ENCODE results near the gene THOC5.

The THOC5 gene

GRCh38 chr22:29519996-29520395 lies 33.6 kb downstream of the THOC5 start:
- TF ChIP-seq ZNF354C (tag by site-specific recombination; IDR thresholded peaks at IDR 0.05; ENCODE audit: borderline replicate concordance, low read depth), result no peak
- no peak for TF ChIP-seq ZNF501 (tag by site-specific recombination; IDR thresholded peaks at IDR 0.05)
- no peak for TF ChIP-seq KLF16 (tag by site-specific recombination; IDR thresholded peaks at IDR 0.05)
- no peak for TF ChIP-seq ZNF529 (tag by site-specific recombination; IDR thresholded peaks at IDR 0.05; ENCODE audit: insufficient replicate concordance)
- TF ChIP-seq, protein P1, sequence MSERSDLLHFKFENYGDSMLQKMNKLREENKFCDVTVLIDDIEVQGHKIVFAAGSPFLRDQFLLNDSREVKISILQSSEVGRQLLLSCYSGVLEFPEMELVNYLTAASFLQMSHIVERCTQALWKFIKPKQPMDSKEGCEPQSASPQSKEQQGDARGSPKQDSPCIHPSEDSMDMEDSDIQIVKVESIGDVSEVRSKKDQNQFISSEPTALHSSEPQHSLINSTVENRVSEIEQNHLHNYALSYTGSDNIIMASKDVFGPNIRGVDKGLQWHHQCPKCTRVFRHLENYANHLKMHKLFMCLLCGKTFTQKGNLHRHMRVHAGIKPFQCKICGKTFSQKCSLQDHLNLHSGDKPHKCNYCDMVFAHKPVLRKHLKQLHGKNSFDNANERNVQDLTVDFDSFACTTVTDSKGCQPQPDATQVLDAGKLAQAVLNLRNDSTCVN (tag by site-specific recombination; optimal IDR thresholded peaks at IDR 0.05), result no peak
- TF ChIP-seq ZNF707 (tag by site-specific recombination; IDR thresholded peaks at IDR 0.05), result no peak
- TF ChIP-seq YY2 (tag by site-specific recombination; IDR thresholded peaks at IDR 0.05), result no peak
- no peak for TF ChIP-seq YY1 (tag by site-specific recombination; IDR thresholded peaks at IDR 0.05)
- TF ChIP-seq ZNF175 (tag by site-specific recombination; IDR thresholded peaks at IDR 0.05), result no peak
- ChIA-PET POLR2A (no interaction called here), CTCF (interaction anchor here (1.0 to 1.2 kb wide), 2 partner anchors 10 to 15 kb away, joined by 3 to 5 read pairs; no protein-coding TSS in a partner anchor)
- H3K27ac ChIP-seq (ENCODE audit: extremely low read depth, low read depth, low read length), result no peak overlapping the region
- H3K4me3 ChIP-seq (ENCODE audit: low read depth, low read length), result no peak overlapping the region
- no peaks in the 10 kb centered on the region for H3K9me3 ChIP-seq (ENCODE audit: control insufficient read depth, insufficient read depth, low read depth, low read length)
- no peaks in the 10 kb centered on the region for H3K4me1 ChIP-seq (ENCODE audit: control insufficient read depth, insufficient read depth, low read length)
- peaks cover 50 to 89% of the 10 kb centered on the region in 2 experiments for H3K36me3 ChIP-seq (ENCODE audit: control insufficient read depth in 2 of 2, insufficient read depth in 1 of 2, low read length in 2 of 2)

DNA sequence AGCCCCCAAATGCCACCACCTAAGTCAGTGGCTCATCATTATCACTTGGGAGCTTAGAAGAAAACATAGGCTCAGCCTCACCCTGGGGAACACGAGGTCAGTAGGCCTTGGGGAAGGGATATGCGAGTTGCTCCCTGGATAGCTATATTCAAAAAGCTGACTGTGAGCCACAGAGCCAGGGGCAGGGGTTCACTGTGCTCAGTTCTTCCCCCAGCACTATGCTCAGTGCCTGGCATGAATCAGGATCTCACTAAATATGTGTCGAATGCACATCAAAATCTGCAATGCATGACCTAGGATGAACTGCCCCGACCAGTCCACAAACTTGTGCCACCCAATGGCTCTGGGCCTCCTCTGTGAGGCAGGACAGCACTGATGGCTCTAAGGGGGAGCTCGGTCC lies 35.1 kb downstream of the THOC5 start:
- H3K36me3 ChIP-seq (ENCODE audit: control insufficient read depth in 2 of 2, insufficient read depth in 1 of 2, low read length in 2 of 2), result peaks cover 55 to 75% of the 10 kb centered on the region in 2 experiments
- CTCF ChIA-PET, result interaction anchor here (0.6 kb wide), 1 partner anchor 124 kb away, joined by 4 read pairs; no protein-coding TSS in a partner anchor

More for the DNA sequence above, 35.1 kb downstream of the THOC5 start:
- H3K4me3 ChIP-seq (ENCODE audit: low read depth, low read length), result no peak overlapping the region
- H3K4me1 ChIP-seq (ENCODE audit: control insufficient read depth, insufficient read depth, low read length), result no peaks in the 10 kb centered on the region
- POLR2A ChIA-PET, result no interaction called here
- H3K9me3 ChIP-seq (ENCODE audit: control insufficient read depth, insufficient read depth, low read depth, low read length), result no peaks in the 10 kb centered on the region
- TF ChIP-seq ZNF155 (tag by site-specific recombination; IDR thresholded peaks at IDR 0.05) (no peak), ZNF548 (tag by site-specific recombination; IDR thresholded peaks at IDR 0.05) (no peak), ZBTB7A (tag by site-specific recombination; IDR thresholded peaks at IDR 0.05; ENCODE audit: low read depth) (no peak), ZNF654 (tag by site-specific recombination; IDR thresholded peaks at IDR 0.05; ENCODE audit: low read depth) (no peak), ZNF175 (tag by site-specific recombination; IDR thresholded peaks at IDR 0.05) (no peak), ZNF560 (tag by site-specific recombination; IDR thresholded peaks at IDR 0.05; ENCODE audit: borderline replicate concordance) (no peak), ZNF311 (tag by site-specific recombination; IDR thresholded peaks at IDR 0.05; ENCODE audit: borderline replicate concordance) (no peak), ZNF670 (tag by site-specific recombination; IDR thresholded peaks at IDR 0.05; ENCODE audit: low read depth) (no peak), PRDM6 (tag by site-specific recombination; IDR thresholded peaks at IDR 0.05) (no peak), GFI1B (tag by site-specific recombination; IDR thresholded peaks at IDR 0.05) (no peak), ZNF501 (tag by site-specific recombination; IDR thresholded peaks at IDR 0.05) (no peak), ZNF138 (tag by site-specific recombination; IDR thresholded peaks at IDR 0.05; ENCODE audit: borderline replicate concordance) (no peak), TRIM28 (IDR thresholded peaks at IDR 0.05; ENCODE audit: borderline replicate concordance, low read length) (no peak), ZNF248 (tag by site-specific recombination; IDR thresholded peaks at IDR 0.05) (no peak), ZSCAN5A (tag by site-specific recombination; IDR thresholded peaks at IDR 0.05) (no peak), ZNF596 (tag by site-specific recombination; IDR thresholded peaks at IDR 0.05) (no peak)
- no peak overlapping the region for H3K27ac ChIP-seq (ENCODE audit: extremely low read depth, low read depth, low read length)

Measured in HEK293 (cell line).